HG02798 (cell line): ENCODE results near the gene CELA3B.
"Not testable (repeated sequence)": the region's sequence is repeated elsewhere in the genome, so short reads cannot be mapped to it uniquely, and the experiment has no call there.

Experiments used
- ATAC-seq: cut with Tn5 transposase; IDR thresholded peaks from one replicate; pipeline ENCODE4 v1.9.1; 2021; ENCODE audit warnings: mild to moderate bottlenecking; ENCODE audit not compliant: unreplicated experiment, poor library complexity

The CELA3B gene

GRCh38 chr1:21976703-21977239 lies at the start of gene CELA3B:
CELA3B (plus strand) TSS chr1:21977022; CDS start chr1:21977040, 18 bp downstream.
- not testable (repeated sequence) for ATAC-seq

GRCh38 chr1:21927533-21928237 lies 49.1 kb upstream of the CELA3B start:
- no peak for ATAC-seq

- ATAC-seq, result no peak
Measured at GRCh38 chr1:21930080-21930571, 46.7 kb upstream of the CELA3B start.

GRCh38 chr1:21930629-21931170 lies 46.1 kb upstream of the CELA3B start:
- no peak for ATAC-seq

- ATAC-seq, result no peak
Measured at GRCh38 chr1:21931171-21932093, 45.4 kb upstream of the CELA3B start.

- ATAC-seq, result no peak
Measured at GRCh38 chr1:21932127-21932526, 44.7 kb upstream of the CELA3B start.

- ATAC-seq, result no peak
Measured at GRCh38 chr1:21933397-21934248, 43.2 kb upstream of the CELA3B start.

- no peak for ATAC-seq
Measured at GRCh38 chr1:21935393-21935804, 41.4 kb upstream of the CELA3B start.

DNA sequence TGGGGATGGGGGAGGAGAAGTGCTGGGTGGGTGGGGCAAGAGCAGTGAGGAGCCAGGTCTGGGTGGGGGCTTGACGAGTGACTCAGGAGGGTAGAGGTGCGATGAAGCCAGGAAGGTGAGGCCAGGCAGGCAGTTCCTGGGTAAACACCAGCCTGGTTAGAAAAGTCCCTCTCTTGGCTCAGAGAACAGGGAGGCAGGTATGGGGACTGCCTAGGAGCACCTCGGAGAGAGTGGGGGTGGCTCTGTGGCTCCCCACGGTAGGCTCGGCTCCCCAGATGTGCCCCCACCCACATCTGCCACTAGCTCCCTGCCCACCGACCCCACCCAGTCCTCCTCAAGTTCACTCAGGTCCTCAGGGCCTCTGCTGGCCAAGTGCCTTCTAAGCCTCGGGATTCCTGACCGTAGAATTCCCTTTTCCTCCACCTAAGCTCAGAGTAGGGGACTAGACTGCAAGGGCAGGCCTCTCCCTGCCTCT lies 40.9 kb upstream of the CELA3B start:
- ATAC-seq, result no peak

DNA sequence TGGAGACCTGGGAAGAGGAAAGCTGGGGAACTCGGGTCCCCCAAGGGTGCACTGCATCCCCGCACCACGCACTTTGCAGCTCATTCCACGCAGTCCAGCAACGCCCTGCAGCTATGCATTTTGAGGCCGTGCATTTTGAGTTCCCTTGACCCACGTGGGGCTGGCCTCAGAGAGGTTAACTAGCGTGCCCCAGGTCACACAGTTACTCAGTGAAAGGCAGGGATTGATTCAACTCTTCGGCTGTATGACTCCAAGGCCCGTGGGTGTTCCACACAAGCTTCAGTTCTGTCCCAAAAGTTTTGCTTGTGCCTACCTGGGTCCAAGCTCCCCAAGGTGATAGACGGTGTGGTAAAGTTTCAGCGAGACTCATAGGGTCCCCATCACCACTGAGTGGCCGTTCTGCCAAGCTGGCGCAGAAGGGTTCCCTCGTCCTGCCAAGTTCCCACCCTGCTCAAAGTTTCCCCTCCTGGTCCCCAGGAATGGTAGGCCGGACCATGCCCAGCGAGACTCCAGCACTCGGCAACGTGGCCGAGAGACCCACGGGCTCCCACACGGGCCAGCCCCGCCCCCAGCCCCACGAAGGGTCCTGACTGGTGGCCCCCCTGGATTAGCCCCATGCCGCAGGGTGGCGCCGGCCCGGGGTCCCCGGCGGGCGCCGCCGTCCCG lies 40.3 kb upstream of the CELA3B start:
- peak; percentile 11 for ATAC-seq

- ATAC-seq, result peak; percentile 18
Measured at GRCh38 chr1:21937034-21937371, 39.8 kb upstream of the CELA3B start, which contains the start of gene HSPG2. HSPG2 (minus strand) TSS chr1:21937310; CDS start chr1:21937217, 93 bp downstream.

- ATAC-seq, result peak; percentile 64
Measured at GRCh38 chr1:21937372-21938121, 39.3 kb upstream of the CELA3B start.

DNA sequence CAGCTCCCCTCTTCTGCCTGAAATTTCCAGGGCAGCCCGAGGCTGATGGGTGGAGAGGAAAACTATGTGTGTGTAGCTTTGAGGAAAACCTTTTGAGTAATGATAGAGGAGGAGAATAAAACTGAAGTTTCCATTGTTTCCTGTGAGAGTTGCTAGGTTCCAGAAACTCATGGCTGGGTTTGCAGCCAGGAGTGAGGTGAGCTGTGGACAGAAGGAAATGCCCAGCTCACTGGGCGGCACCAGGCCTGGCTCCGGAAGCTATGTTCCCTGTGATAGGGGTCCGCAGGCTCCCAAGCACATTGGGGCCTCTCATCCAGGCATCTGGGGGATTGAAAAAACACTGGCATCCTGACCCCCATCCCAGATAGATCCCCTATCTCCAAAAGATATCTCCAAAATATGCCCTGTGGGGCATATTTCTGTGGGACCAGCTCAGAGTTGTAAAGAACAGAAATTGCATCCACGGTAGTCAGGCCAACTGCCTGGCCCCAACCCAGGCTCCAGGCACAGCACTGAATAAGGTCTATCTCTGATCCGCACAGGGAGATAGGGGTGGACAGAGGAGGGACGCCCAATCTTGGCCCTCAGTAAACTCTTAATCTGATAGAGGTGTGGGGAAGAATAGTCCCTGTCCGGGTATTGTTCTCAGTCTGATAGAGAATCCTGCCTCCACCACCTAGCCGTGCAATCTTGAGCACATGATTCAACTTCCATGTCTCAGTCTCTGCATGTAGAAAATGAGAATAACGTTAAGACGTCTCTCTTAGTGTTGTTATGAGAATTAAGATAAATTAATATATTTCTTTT lies 37.9 kb upstream of the CELA3B start:
- no peak for ATAC-seq

DNA sequence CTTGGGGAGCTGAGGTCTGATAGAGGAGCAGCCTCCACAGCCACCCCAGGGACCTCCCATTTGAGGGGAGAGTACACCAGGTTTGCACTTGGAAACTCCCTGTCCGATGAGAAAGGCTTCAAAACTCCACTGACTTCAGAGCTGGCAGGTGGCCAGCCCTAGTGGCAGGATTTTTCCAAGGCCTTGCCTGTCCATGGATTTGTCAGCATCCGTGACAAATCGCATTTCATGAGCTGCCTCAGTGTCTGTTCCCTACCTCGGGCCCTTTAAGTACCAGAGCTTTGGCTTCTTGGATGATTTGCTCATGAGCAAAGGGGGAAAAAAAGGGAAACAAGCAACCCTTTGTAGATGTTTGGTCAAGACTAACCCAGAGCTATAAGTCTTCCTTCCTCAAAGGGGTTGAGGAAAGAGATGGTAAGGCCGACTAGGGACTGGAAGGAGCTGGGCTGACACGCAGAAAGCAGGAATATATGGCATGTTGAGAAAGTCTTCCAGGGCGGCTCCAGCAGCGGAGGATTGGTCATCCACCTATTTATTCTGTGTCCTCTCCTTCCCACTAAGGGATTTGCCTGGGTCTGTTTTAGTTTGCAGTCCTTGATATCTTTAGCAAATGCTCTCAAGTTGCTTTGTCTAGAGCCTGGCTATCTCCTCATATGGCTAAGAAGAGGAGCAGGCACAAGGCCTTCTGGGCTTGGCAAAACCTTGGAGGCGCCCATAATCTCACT lies 37.0 kb upstream of the CELA3B start:
- no peak for ATAC-seq

- ATAC-seq, result no peak
Measured at GRCh38 chr1:21940492-21940891, 36.3 kb upstream of the CELA3B start.

- no peak for ATAC-seq
Measured at GRCh38 chr1:21941370-21941769, 35.5 kb upstream of the CELA3B start.

GRCh38 chr1:21942464-21942863 lies 34.4 kb upstream of the CELA3B start:
- no peak for ATAC-seq
